ENCODE data around the gene MTREX. TPM values are rescaled to one million over a fixed set of nuclear protein-coding genes. Genes with fewer than 3 reads are reported as not detected.

MTREX gene
- total RNA-seq, 1 donor from 2014 or later = 68.7 TPM

DNA sequence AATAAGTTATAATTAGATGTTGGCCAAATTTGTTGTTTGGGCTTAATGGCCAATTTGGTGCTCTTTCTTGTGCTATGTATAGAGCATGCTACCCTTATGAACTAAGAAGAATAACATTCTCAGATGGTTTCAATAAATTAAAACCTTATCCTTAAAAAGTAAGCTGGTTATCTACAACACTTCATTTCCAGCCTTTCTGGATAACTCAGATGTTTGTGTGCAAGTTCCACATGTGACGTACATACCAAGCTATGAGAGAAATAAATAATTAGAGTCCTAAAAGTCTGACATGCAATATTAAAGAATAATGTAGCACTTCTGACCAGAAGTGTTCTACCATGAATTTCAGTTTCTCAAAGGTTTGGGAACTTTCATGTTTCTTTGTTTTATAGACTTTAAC lies 11.7 kb downstream of the MTREX start:
- no peak overlapping the region for H3K4me2 ChIP-seq (ENCODE audit: low read length)
- H3K9me3 Mint-ChIP-seq (ENCODE audit: unreplicated experiment) = peaks cover 6% of the 10 kb centered on the region
- H3K79me2 ChIP-seq (ENCODE audit: insufficient read depth, low read length) = peaks cover 92% of the 10 kb centered on the region
- H3K36me3 ChIP-seq (ENCODE audit: insufficient read depth, low read length) = no peaks in the 10 kb centered on the region
- no peak overlapping the region for H3K27ac ChIP-seq (ENCODE audit: low read depth, low read length)
- no peak overlapping the region for H3K4me3 ChIP-seq (ENCODE audit: insufficient read depth, low read depth, low read length)
- H3K27me3 Mint-ChIP-seq (ENCODE audit: low read depth, unreplicated experiment) = no peaks in the 10 kb centered on the region
- H4K20me1 ChIP-seq (ENCODE audit: insufficient read depth, low read length) = peaks cover 59% of the 10 kb centered on the region
- DNase-seq (ENCODE audit: low read depth) = no peak
- peaks cover 4% of the 10 kb centered on the region for H3K4me1 Mint-ChIP-seq (ENCODE audit: low read depth, unreplicated experiment)
- no peak for FAIRE-seq
- H3K27me3 ChIP-seq (ENCODE audit: insufficient read depth, low read length) = no peaks in the 10 kb centered on the region
- no peaks in the 10 kb centered on the region for H3K4me1 ChIP-seq (ENCODE audit: insufficient read depth, low read length)
- peaks cover 8% of the 10 kb centered on the region for H3K36me3 Mint-ChIP-seq (ENCODE audit: low read depth, unreplicated experiment)
- no peak overlapping the region for H3K27ac Mint-ChIP-seq (ENCODE audit: unreplicated experiment)
- no peak overlapping the region for H3K9ac ChIP-seq (ENCODE audit: low read length)
- H2AFZ ChIP-seq (ENCODE audit: low read depth, low read length) = no peak overlapping the region
- no peak for TF ChIP-seq CTCF (IDR thresholded peaks at IDR 0.05; ENCODE audit: insufficient read depth, low read depth, low read length)
- H3K9me3 ChIP-seq (ENCODE audit: insufficient read depth, low read depth, low read length) = no peaks in the 10 kb centered on the region
- no peak overlapping the region for H3K4me3 Mint-ChIP-seq (ENCODE audit: unreplicated experiment)

GRCh38 chr5:55320571-55320970 lies 12.8 kb downstream of the MTREX start:
- Histone ChIP-seq H3K27me3 (ENCODE audit: insufficient read depth, low read length) (no peaks in the 10 kb centered on the region), H4K20me1 (ENCODE audit: insufficient read depth, low read length) (peaks cover 55% of the 10 kb centered on the region), H3K9me3 (ENCODE audit: insufficient read depth, low read depth, low read length) (no peaks in the 10 kb centered on the region), H3K79me2 (ENCODE audit: insufficient read depth, low read length) (peaks cover 86% of the 10 kb centered on the region), H3K36me3 (ENCODE audit: insufficient read depth, low read length) (no peaks in the 10 kb centered on the region), H3K9ac (ENCODE audit: low read length) (no peak overlapping the region), H3K4me2 (ENCODE audit: low read length) (no peak overlapping the region), H3K27ac (ENCODE audit: low read depth, low read length) (no peak overlapping the region), H3K4me1 (ENCODE audit: insufficient read depth, low read length) (no peaks in the 10 kb centered on the region), H2AFZ (ENCODE audit: low read depth, low read length) (no peak overlapping the region), H3K4me3 (ENCODE audit: insufficient read depth, low read depth, low read length) (no peak overlapping the region)
- DNase-seq (ENCODE audit: low read depth) (no peak), FAIRE-seq (no peak)
- Mint-ChIP-seq H3K36me3 (ENCODE audit: low read depth, unreplicated experiment) (peaks cover 8% of the 10 kb centered on the region), H3K9me3 (ENCODE audit: unreplicated experiment) (peaks cover 6% of the 10 kb centered on the region), H3K4me1 (ENCODE audit: low read depth, unreplicated experiment) (no peaks in the 10 kb centered on the region), H3K27me3 (ENCODE audit: low read depth, unreplicated experiment) (no peaks in the 10 kb centered on the region), H3K4me3 (ENCODE audit: unreplicated experiment) (no peak overlapping the region), H3K27ac (ENCODE audit: unreplicated experiment) (no peak overlapping the region)
- TF ChIP-seq EZH2 (IDR thresholded peaks at IDR 0.05; ENCODE audit: insufficient read depth, low read length) (no peak), CTCF (IDR thresholded peaks at IDR 0.05; ENCODE audit: insufficient read depth, low read depth, low read length) (no peak)

DNA sequence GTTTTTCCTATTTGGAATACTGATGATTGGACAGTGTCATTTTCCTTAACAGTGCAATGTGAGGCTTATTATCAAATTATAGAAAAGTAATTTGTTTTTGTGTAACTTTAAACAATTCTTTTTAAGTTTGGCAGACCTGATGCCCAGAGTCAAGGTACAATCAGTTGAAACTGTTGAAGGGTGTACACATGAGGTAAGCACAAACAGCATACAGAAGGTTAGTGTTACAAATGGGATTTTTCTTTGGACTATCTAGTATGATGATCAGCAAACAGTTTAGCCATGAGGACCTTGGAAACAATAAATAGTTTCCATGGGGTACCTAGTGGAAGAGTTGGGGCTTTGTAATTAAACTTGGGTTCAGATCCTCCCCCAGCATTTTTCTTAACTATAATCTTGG lies 16.2 kb downstream of the MTREX start:
- Histone ChIP-seq H3K4me1 (ENCODE audit: insufficient read depth, low read length) (no peaks in the 10 kb centered on the region), H3K27me3 (ENCODE audit: insufficient read depth, low read length) (no peaks in the 10 kb centered on the region), H3K9ac (ENCODE audit: low read length) (no peak overlapping the region), H3K4me3 (ENCODE audit: insufficient read depth, low read depth, low read length) (no peak overlapping the region), H3K9me3 (ENCODE audit: insufficient read depth, low read depth, low read length) (no peaks in the 10 kb centered on the region), H3K79me2 (ENCODE audit: insufficient read depth, low read length) (peaks cover 67% of the 10 kb centered on the region), H2AFZ (ENCODE audit: low read depth, low read length) (no peak overlapping the region), H4K20me1 (ENCODE audit: insufficient read depth, low read length) (peaks cover 22% of the 10 kb centered on the region), H3K4me2 (ENCODE audit: low read length) (no peak overlapping the region), H3K36me3 (ENCODE audit: insufficient read depth, low read length) (peaks cover 3% of the 10 kb centered on the region), H3K27ac (ENCODE audit: low read depth, low read length) (no peak overlapping the region)
- Mint-ChIP-seq H3K36me3 (ENCODE audit: low read depth, unreplicated experiment) (peaks cover 2% of the 10 kb centered on the region), H3K27ac (ENCODE audit: unreplicated experiment) (no peak overlapping the region), H3K27me3 (ENCODE audit: low read depth, unreplicated experiment) (no peaks in the 10 kb centered on the region), H3K9me3 (ENCODE audit: unreplicated experiment) (no peaks in the 10 kb centered on the region), H3K4me3 (ENCODE audit: unreplicated experiment) (no peak overlapping the region), H3K4me1 (ENCODE audit: low read depth, unreplicated experiment) (peaks cover 4% of the 10 kb centered on the region)
- FAIRE-seq (no peak), DNase-seq (ENCODE audit: low read depth) (no peak)
- TF ChIP-seq EZH2 (IDR thresholded peaks at IDR 0.05; ENCODE audit: insufficient read depth, low read length) = no peak
- TF ChIP-seq CTCF (IDR thresholded peaks at IDR 0.05; ENCODE audit: insufficient read depth, low read depth, low read length) = no peak
